ENCODE results near the gene KRT33B.

The KRT33B gene

DNA sequence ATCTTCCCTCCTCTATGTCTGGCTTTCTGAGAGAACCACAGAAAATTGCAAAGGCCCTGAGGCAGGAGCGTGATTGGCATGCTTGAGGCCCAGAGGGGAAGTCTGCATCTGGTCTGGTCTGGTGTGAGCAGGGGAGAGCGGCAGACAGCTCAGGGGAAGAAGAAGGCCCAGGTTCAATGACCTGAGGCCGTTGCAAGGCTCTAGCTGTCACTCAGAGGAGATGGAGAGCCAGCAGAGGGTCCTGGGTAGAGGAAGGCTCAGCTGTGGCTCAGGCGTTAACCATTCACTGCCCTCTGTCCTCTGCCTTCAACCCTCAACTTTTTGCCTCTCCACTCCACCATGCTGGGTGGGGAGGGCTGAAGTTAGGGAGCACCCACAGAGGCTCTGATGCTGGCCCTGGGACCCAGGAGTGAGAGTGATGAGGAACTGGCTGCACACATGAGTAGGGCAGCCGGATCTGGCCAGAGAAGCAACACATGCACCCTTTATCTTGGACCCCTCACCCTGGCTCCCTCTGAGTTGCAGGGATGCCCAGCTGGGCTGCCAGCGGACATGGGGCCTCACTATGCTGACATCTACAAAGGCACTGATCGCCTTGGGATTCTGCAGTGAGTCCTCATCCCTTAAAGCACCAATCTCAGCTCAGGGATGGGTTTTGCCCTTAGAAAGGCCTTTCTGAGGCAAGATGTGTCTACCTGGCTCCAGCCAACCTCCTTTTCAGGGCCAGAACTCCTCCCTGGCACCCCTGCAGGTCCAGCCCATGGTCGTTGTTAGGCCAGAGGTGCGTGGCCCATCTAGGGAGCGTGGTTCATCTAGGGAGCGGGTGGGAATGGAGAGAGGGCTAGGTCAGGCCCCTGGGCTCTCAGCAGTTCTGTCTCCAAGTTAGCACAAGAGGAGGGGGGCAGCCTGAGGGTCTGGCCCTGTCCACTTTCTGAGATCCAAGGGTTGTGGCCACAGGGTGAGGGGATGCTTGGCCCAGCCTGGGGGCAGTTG, 46.4 kb downstream of the KRT33B start:
- no peak for DNase-seq

DNA sequence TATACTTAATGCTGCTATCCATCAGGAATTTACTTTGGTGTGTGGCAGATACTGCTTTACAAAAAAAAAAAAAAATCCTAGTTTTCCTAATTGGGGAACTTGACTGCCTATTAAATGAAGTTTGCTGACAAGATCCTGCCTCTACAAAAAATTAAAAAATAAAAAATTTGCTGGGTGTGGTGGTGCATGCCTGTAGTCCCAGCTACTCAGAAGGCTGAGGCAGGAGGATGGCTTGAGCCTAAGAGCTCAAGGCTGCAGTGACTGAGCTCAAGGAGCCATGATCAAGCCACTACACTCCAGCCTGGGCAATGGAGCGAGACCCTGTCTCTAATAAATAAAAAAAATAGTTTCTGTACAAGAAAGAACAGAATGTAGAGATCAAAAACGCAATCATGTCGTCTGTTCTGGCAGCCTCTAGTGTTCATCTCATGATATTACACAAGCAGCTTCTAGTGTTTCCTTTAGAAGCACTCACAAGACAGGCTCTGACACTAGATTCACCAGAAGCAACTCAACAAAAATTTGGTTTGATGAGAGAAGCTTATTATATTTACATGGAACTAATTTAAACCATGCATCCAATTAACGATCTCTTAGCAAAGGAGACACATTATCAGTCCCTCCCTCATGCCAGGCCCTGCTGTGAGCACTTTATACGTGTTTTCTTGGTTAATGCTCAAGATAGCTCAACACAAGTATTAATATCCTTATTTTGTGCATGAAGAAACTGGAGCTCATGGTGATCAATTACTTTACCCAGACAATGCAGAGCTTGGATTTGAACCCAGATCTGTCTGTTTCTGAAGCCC, 47.3 kb downstream of the KRT33B start:
- DNase-seq: no peak

GRCh38 chr17:41318231-41318630, 51.4 kb downstream of the KRT33B start:
- no peak for DNase-seq

DNA sequence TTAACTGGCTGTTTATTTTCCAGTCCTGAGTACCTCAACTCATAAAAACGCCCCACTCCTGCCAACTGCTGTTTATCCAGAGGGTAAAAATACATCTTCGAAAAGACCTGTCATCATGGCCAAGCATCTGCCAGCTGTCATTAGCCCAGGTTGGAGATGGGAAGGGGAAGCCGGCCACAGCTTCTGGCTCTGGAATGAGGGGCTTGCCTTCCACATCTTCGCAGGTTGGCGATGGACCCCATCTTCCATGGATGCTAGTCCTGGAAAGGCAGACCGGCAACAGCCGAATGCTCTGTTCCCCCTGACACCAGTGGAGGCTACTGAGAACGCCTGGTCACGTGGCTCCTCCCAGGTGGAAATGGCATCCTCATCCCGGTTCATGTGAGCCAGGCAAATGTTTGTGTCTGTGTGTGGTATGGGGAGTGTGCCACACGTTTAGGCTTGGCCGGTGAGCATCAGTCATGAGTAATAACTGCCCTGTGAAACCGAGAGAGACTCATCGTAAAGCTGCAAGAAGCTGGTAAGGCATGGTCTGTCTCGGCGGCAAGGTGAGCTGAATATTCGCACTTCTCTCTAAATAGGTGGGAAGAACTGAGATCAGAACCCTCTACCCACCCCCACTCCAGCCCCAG, 53.7 kb downstream of the KRT33B start:
- no peak for DNase-seq

GRCh38 chr17:41315204-41315794, 54.3 kb downstream of the KRT33B start, which contains the start of gene KRTAP17-1:
Gene KRTAP17-1 (minus strand): TSS chr17:41315710. CDS start chr17:41315650, 60 bp downstream.
- no peak for DNase-seq

All from stimulated activated naive CD4-positive, alpha-beta T cell treated with Interleukin-2 at 50 U/mL for 16 hours (primary cell).